HCT116 (cell line): Measurements from ENCODE around the gene CORO2A. TPM values are rescaled to one million over a fixed set of nuclear protein-coding genes. Genes with fewer than 3 reads are reported as not detected.

Source experiments
- ATAC-seq: fragments of 200-7000 bp; cut with Tn5 transposase; 2 replicates; pipeline ENCODE4 v1.9.1; 2020; ENCODE audit warnings: mild to moderate bottlenecking, moderate library complexity
- BruUV-seq: library from RNA; stranded (reverse); fragments of 400-500 nt; replicated peaks from 2 replicates; lab custom pipeline; 2021; lab: Mats Ljungman, UMichigan
- CTCF ChIA-PET: fragments of 300-600 bp; sonication (Branson Sonifier 250); formaldehyde crosslinking; loops from one replicate; lab custom pipeline; 2021; ENCODE audit warnings: antibody characterized with exemption; lab: Charles Lee
- POLR2A ChIA-PET: fragments of 300-600, 350-600 bp; sonication (Branson Sonifier 250); formaldehyde crosslinking; loops from one replicate; lab custom pipeline; 2021; ENCODE audit warnings: antibody characterized with exemption; lab: Charles Lee
- RAD21 ChIA-PET, 2 experiments: fragments of 300-600 bp; sonication (Branson Sonifier 250); formaldehyde crosslinking; loops; one replicate each; lab custom pipeline; 2023; ENCODE audit warnings: low total read pairs in 2 of 2; ENCODE audit not compliant: uncharacterized antibody in 2 of 2, unreplicated experiment in 2 of 2, low non-redundant PET in 1 of 2; lab: Charles Lee
- DNase-seq: peaks from one replicate; pipeline ENCODE4 v3.0.0-alpha.2; 2010; ENCODE audit warnings: low read depth, low spot score
- H2AFZ ChIP-seq: fragments of 200-600 bp; shearing (Covaris generic), sonication (generic); 2 replicates; pipeline ENCODE4 v1.6.1; 2017; ENCODE audit warnings: low read depth, mixed run types, mixed read lengths, antibody characterized with exemption, low read length; ENCODE audit not compliant: poor library complexity, severe bottlenecking
- H3K27ac ChIP-seq: 2 replicates; pipeline ENCODE4 v1.5.1; 2012; ENCODE audit warnings: low read depth, low read length
- H3K27me3 ChIP-seq: fragments of 200-600 bp; sonication (generic); 2 replicates; pipeline ENCODE4 v1.6.1; 2016; ENCODE audit warnings: mixed run types, low read length, mixed read lengths; ENCODE audit not compliant: insufficient read depth
- H3K36me3 ChIP-seq, 2 experiments: fragments of 200-500 bp in 1 of 2; fragments of 200-600 bp in 1 of 2; sonication (Bioruptor generic) in 1 of 2; sonication (generic) in 1 of 2; 2 replicates each; pipeline versions ENCODE4 v1.5.1 to v1.6.1; 2014 to 2016; ENCODE audit warnings: low read length in 2 of 2, inconsistent platforms in 1 of 2, mixed read lengths in 1 of 2, mixed run types in 1 of 2; ENCODE audit not compliant: insufficient read depth in 2 of 2, control insufficient read depth in 1 of 2
- H3K4me1 ChIP-seq, 2 experiments: fragments of 200-600 bp in 1 of 2; sonication (generic) in 1 of 2; 2 replicates each; pipeline versions ENCODE4 v1.5.1 to v1.6.1; 2012 to 2017; ENCODE audit warnings: low read length in 2 of 2, inconsistent platforms in 1 of 2, mild to moderate bottlenecking in 1 of 2, mixed read lengths in 1 of 2, mixed run types in 1 of 2, moderate library complexity in 1 of 2; ENCODE audit not compliant: insufficient read depth in 2 of 2, control insufficient read depth in 1 of 2
- H3K4me2 ChIP-seq: fragments of 200-600 bp; sonication (generic); 2 replicates; pipeline ENCODE4 v1.6.1; 2017; ENCODE audit warnings: mixed run types, low read length, mixed read lengths
- H3K4me3 ChIP-seq, 2 experiments: fragments of 200-600 bp in 1 of 2; sonication (generic) in 1 of 2; replicated peaks in 1 of 2; 2 replicates each; pipeline ENCODE4 v1.5.1; 2011 to 2016; ENCODE audit warnings: low read length in 2 of 2, control low read depth in 1 of 2, low read depth in 1 of 2, mild to moderate bottlenecking in 1 of 2, mixed read lengths in 1 of 2, mixed run types in 1 of 2
- H3K79me2 ChIP-seq: fragments of 200-600 bp; sonication (generic); 2 replicates; pipeline ENCODE4 v1.6.1; 2017; ENCODE audit warnings: mild to moderate bottlenecking, mixed run types, low read length, moderate library complexity, mixed read lengths; ENCODE audit not compliant: insufficient read depth
- H3K9ac ChIP-seq: fragments of 200-600 bp; sonication (generic); 2 replicates; pipeline ENCODE4 v1.6.1; 2016; ENCODE audit warnings: low read length, mixed read lengths
- H3K9me2 ChIP-seq: fragments of 200-600 bp; sonication (generic), shearing (Covaris generic); 2 replicates; pipeline ENCODE4 v1.6.1; 2017; ENCODE audit warnings: mixed run types, mild to moderate bottlenecking, moderate library complexity; ENCODE audit not compliant: insufficient read depth
- H3K9me3 ChIP-seq, 2 experiments: fragments of 200-500 bp in 1 of 2; fragments of 200-600 bp in 1 of 2; sonication (Bioruptor generic) in 1 of 2; sonication (generic) in 1 of 2; 2 replicates each; pipeline ENCODE4 v1.6.1; 2014 to 2017; ENCODE audit warnings: low read length in 2 of 2, mixed read lengths in 2 of 2, inconsistent platforms in 1 of 2, low read depth in 1 of 2, mild to moderate bottlenecking in 1 of 2, mixed run types in 1 of 2, moderate library complexity in 1 of 2; ENCODE audit not compliant: control insufficient read depth in 1 of 2, insufficient read depth in 1 of 2
- H4K20me1 ChIP-seq: fragments of 200-600 bp; sonication (generic), shearing (Covaris generic); 2 replicates; pipeline ENCODE4 v1.6.1; 2017; ENCODE audit warnings: mixed run types, mild to moderate bottlenecking, moderate library complexity; ENCODE audit not compliant: insufficient read depth
- CTCF ChIP-seq, 3 experiments: fragments of 200-600 bp in 1 of 3; sonication (generic) in 1 of 3; IDR thresholded peaks in 2 of 3; conservative IDR thresholded peaks in 1 of 3; 2 replicates each; pipeline ENCODE4 v1.5.1; 2012 to 2017; ENCODE audit warnings: low read depth in 2 of 3, low read length in 2 of 3, antibody characterized with exemption in 1 of 3, borderline replicate concordance in 1 of 3, control low read depth in 1 of 3, mild to moderate bottlenecking in 1 of 3, mixed read lengths in 1 of 3, mixed run types in 1 of 3, moderate library complexity in 1 of 3; ENCODE audit not compliant: insufficient read depth in 1 of 3
- EGR1 ChIP-seq: IDR thresholded peaks from 2 replicates; pipeline ENCODE4 v1.6.1; 2012; ENCODE audit warnings: low read depth
- MAX ChIP-seq: IDR thresholded peaks from 2 replicates; pipeline ENCODE4 v1.6.1; 2012
- RAD21 ChIP-seq: IDR thresholded peaks from 2 replicates; pipeline ENCODE4 v1.6.1; 2012; ENCODE audit warnings: low read depth, mild to moderate bottlenecking
- ZBTB33 ChIP-seq: IDR thresholded peaks from 2 replicates; pipeline ENCODE4 v1.6.1; 2011; ENCODE audit warnings: mild to moderate bottlenecking, low read length, moderate library complexity; ENCODE audit not compliant: insufficient replicate concordance; ENCODE audit errors: extremely low read depth
- ZFX ChIP-seq: fragments of 450-650 bp; IDR thresholded peaks from 2 replicates; pipeline ENCODE4 v1.6.1; 2017
- intact Hi-C: fragments of 100-400 bp; cut with micrococcal nuclease; formaldehyde crosslinking; loops from 2 replicates; pipeline ENCODE4 v1.10.0; 2022
- total RNA-seq: library from RNA; stranded (reverse); gene quantifications from one replicate; pipeline ENCODE4 v1.2.1, GENCODE V29; 2021; ENCODE audit not compliant: unreplicated experiment

CORO2A gene
- total RNA-seq, 1 experiment from 2014 or later = 5.7 TPM

GRCh38 chr9:98086461-98086860 is 106.0 kb downstream of the CORO2A start:
- H3K79me2 ChIP-seq = no peaks in the 10 kb centered on the region
- CTCF ChIA-PET = no interaction called here
- no peak overlapping the region for H2AFZ ChIP-seq
- no peaks in the 10 kb centered on the region for H3K9me2 ChIP-seq
- intact Hi-C loops = loop anchor here (10.0 kb wide), 1 partner anchor 58 kb away; no protein-coding TSS in a partner anchor
- BruUV-seq = no TSS peak
- DNase-seq = no peak
- no peaks in the 10 kb centered on the region for H3K9me3 ChIP-seq
- no peak for TF ChIP-seq RAD21
- TF ChIP-seq CTCF (IDR thresholded peaks at IDR 0.05 in 2 of 3, conservative IDR thresholded peaks at IDR 0.05 in 1 of 3; ENCODE audit: borderline replicate concordance in 1 of 3, insufficient read depth in 1 of 3, low read depth in 2 of 3, low read length in 2 of 3) = no peak
- TF ChIP-seq ZBTB33 = no peak
- TF ChIP-seq MAX = no peak
- TF ChIP-seq EGR1 = no peak
- TF ChIP-seq ZFX = no peak
- H3K36me3 ChIP-seq = peaks cover 9 to 23% of the 10 kb centered on the region in 2 experiments
- H4K20me1 ChIP-seq = no peaks in the 10 kb centered on the region
- POLR2A ChIA-PET = no interaction called here
- RAD21 ChIA-PET = no interaction called here
- H3K9ac ChIP-seq = no peak overlapping the region
- ATAC-seq = no peak
- no peak overlapping the region for H3K4me2 ChIP-seq
- peaks cover 0 to 2% of the 10 kb centered on the region in 2 experiments; a peak in 2 of 4 replicates for H3K4me1 ChIP-seq
- H3K27me3 ChIP-seq = no peaks in the 10 kb centered on the region
- H3K27ac ChIP-seq = 0 out of 2 replicates have a peak overlapping the region, but pooled peaks have one; percentile 8
- no peak overlapping the region for H3K4me3 ChIP-seq
